SHP77 (cell line): ENCODE results near the gene RNF213.
"Not testable (repeated sequence)": the region's sequence is repeated elsewhere in the genome, so short reads cannot be mapped to it uniquely, and the experiment has no call there.

ENCODE experiments used
- DNase-seq, 2 experiments: peaks; one replicate each; lab custom pipeline; 2025; lab: John Stamatoyannopoulos, UW

Gene RNF213

DNA sequence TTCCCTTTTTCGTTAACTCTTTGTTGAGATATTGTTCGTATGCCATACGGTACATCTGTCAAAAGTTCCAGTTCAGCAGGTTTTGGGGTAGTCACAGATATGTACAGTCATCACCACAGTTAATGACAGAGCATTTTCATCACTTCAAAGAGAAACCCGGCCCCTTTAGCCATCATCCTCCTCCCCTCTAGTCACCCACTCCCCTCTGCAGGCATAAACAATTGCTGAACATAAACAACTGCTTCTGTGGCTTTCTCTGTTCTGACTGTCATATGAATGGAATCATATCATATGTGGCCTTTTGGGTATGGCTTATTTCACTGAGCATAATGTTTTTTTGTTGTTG lies 59.3 kb downstream of the RNF213 start:
- DNase-seq, result no peak

DNA sequence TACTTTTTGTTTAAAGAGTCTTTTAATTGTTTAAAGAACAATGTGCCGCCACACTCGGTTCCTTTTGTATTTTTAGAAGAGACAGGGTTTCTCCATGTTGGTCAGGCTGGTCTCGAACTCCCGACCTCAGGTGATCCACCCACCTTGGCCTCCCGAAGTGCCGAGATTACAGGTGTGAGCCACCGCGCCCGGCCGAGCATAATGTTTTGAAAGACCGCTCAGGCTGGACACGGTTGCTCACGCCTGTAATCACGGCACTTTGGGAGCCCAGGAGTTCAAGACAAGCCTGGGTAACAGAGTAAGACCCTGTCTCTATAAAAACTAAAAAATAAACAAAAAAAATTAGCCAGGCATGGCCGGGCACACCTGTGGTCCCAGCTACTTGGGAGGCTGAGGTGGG lies 59.8 kb downstream of the RNF213 start:
- no peak for DNase-seq

DNA sequence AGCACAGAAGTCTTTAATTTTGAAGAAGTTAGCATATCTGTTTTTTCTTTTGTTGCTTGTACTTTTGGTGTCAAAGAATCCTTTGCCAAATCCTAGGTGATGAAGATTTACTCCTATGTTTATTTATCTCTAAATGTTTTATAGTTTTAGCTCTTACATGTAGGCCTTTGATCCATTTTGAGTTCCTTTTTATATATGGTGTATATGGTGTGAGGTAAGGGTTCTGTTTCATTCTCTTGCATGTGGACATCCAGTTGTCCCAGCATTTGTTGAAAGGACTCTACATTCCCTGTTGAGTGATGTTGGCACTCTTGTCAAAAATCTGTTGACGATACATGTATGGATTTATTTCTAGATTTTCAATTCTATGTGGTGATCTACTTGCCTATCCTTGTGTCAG lies 62.2 kb downstream of the RNF213 start:
- no peak for DNase-seq

- DNase-seq, result no peak
Measured at GRCh38 chr17:80323982-80324381, 63.3 kb downstream of the RNF213 start.

DNA sequence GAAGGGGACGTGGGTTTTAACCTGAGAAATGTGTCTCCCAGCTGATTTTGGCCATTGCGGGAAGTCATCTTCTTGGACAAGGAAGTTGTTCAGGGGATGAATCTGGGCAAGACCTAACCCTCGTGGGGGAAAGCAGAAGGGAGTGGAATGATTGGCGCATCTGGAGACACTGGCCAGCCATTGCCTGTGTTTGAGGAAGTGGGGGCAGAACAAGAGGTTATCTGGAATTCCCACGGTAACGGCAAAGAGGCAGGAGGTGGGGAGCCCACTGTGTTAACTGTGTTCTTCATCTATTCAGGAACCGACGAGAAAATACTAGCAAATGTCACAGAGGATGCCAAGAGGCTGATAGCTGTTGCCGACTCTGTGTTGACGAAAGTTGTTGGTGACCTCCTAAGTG lies 66.9 kb downstream of the RNF213 start:
- DNase-seq, result no peak

GRCh38 chr17:80328634-80329380 lies 68.2 kb downstream of the RNF213 start:
- no peak for DNase-seq

- not testable (repeated sequence) for DNase-seq
Measured at GRCh38 chr17:80329421-80329820, 68.8 kb downstream of the RNF213 start.

GRCh38 chr17:80330276-80330675 lies 69.6 kb downstream of the RNF213 start:
- no peak for DNase-seq

- not testable (repeated sequence) for DNase-seq
Measured at GRCh38 chr17:80330938-80331337, 70.3 kb downstream of the RNF213 start.

GRCh38 chr17:80331820-80332219 lies 71.2 kb downstream of the RNF213 start:
- no peak for DNase-seq

- no peak for DNase-seq
Measured at GRCh38 chr17:80337195-80337895, 76.7 kb downstream of the RNF213 start.

DNA sequence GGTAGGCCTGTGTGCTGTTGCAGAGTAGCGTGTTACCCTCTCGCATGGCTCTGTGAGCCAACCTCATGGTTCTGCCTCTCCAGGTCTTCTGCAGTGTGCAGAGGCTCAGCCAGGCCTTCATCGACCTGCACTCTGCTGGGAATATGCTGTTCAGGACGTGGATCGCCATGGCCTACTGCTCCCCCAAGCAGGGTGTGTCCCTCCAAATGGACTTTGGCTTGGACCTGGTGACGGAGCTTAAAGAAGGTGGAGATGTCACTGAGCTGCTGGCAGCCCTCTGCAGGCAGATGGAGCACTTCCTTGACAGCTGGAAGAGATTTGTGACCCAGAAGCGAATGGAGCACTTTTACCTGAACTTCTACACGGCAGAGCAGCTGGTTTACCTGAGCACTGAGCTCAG lies 78.5 kb downstream of the RNF213 start:
- DNase-seq, result no peak

- no peak for DNase-seq
Measured at GRCh38 chr17:80339731-80340456, 79.2 kb downstream of the RNF213 start.

GRCh38 chr17:80345321-80345720 lies 84.7 kb downstream of the RNF213 start:
- DNase-seq, result no peak

GRCh38 chr17:80345841-80346497 lies 85.3 kb downstream of the RNF213 start:
- no peak for DNase-seq

- no peak for DNase-seq
Measured at GRCh38 chr17:80346498-80347275, 86.0 kb downstream of the RNF213 start.

- no peak for DNase-seq
Measured at GRCh38 chr17:80347536-80347935, 86.9 kb downstream of the RNF213 start.

DNA sequence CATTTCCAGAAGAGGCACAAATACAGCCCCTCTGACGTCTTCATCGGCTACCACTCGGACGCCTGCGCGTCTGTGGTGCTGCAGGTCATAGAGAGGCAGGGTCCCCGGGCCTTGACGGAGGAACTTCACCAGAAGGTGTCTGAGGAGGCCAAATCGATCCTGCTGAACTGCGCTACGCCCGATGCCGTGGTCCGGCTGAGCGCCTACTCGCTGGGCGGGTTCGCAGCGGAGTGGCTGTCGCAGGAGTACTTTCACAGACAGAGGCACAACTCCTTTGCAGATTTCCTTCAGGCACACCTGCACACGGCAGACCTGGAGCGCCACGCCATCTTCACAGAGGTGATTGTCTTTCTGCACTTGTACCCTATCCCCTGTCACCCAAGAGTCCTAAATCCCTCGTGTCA lies 87.3 kb downstream of the RNF213 start:
- DNase-seq, result no peak

GRCh38 chr17:80348551-80349150 lies 88.0 kb downstream of the RNF213 start:
- DNase-seq, result no peak

DNA sequence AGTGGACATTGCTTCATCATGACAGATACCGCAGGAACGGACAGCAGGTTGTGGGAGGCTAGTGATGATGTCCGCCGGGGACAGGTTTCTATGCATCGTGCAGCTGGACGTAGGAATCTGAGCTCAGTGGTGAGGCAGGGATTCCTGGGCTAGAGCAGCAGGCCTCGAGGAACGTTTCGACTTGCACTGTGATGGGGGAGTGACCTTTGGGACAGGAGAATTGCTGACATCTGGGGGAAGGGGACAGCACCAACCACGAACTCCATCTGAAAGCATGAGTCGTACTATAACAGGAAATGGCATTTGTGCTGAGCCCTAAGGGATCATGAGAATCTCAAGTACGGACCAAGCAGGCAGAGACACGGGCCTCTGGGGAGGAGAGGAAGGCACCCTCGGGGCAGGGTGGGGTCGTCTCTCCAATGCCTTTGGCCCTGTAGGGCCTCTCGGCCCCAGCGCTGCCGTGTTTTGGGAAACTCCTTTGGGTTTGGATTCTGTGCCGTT lies 88.5 kb downstream of the RNF213 start:
- no peak for DNase-seq

DNA sequence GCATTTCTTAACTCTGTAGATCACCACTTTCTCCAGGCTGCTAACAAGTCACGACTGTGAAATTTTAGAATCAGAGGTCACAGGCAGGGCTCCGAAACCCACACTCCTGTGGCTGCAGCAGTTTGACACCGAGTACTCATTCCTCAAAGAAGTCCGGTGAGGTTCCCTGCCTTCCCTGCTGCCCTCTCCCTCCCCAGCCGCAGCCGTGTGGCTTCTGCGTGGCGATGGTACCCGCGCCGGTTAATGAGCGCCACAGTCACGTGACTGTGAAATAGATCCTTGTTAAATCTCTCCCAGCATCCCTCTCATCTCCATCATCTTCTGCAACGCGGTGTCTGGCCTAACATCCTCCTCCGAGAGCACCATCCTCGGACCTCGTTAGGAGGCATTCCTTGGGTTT lies 89.1 kb downstream of the RNF213 start:
- no peak for DNase-seq
